GM12878 (cell line): ENCODE results near the gene SPI1. TPM values are rescaled to one million over a fixed set of nuclear protein-coding genes. Genes with fewer than 3 reads are reported as not detected.

Source experiments
- ELK1 ChIP-seq: IDR thresholded peaks from 2 replicates; pipeline ENCODE4 v1.6.1; 2012; ENCODE audit warnings: low read depth, low read length, improper control_type of control experiment
- IRF5 ChIP-seq: fragments of 450-650 bp; IDR thresholded peaks from 2 replicates; pipeline ENCODE4 v1.6.1; 2017; ENCODE audit warnings: borderline replicate concordance
- JUNB ChIP-seq: IDR thresholded peaks from 2 replicates; pipeline ENCODE4 v1.6.1; 2016; ENCODE audit warnings: antibody characterized with exemption, mild to moderate bottlenecking
- KDM1A ChIP-seq: fragments of 200-600 bp; sonication (generic); IDR thresholded peaks from 2 replicates; pipeline ENCODE4 v1.6.1; 2016; ENCODE audit warnings: borderline replicate concordance
- MEF2A ChIP-seq: IDR thresholded peaks from 2 replicates; pipeline ENCODE4 v1.6.1; 2011; ENCODE audit warnings: low read depth, mild to moderate bottlenecking, low read length, moderate library complexity; ENCODE audit not compliant: insufficient read depth
- MEF2B ChIP-seq: fragments of 450-650 bp; IDR thresholded peaks from 2 replicates; pipeline ENCODE4 v1.6.1; 2018; ENCODE audit warnings: mild to moderate bottlenecking, moderate library complexity; ENCODE audit not compliant: partially characterized antibody, poor library complexity, severe bottlenecking
- MLLT1 ChIP-seq: fragments of 450-650 bp; IDR thresholded peaks from 2 replicates; pipeline ENCODE4 v1.6.1; 2016; ENCODE audit warnings: mild to moderate bottlenecking
- NFXL1 ChIP-seq: fragments of 450-650 bp; IDR thresholded peaks from 2 replicates; pipeline ENCODE4 v1.6.1; 2017; ENCODE audit warnings: antibody characterized with exemption, mild to moderate bottlenecking, borderline replicate concordance
- NFYB ChIP-seq: IDR thresholded peaks from 2 replicates; pipeline ENCODE4 v1.6.1; 2011; ENCODE audit warnings: low read depth, mild to moderate bottlenecking, low read length, improper control_type of control experiment, moderate library complexity; ENCODE audit not compliant: insufficient read depth
- NR2C2 ChIP-seq: IDR thresholded peaks from 2 replicates; pipeline ENCODE4 v1.6.1; 2011; ENCODE audit warnings: borderline replicate concordance, low read depth; ENCODE audit not compliant: control insufficient read depth, insufficient read length
- PAX8 ChIP-seq: fragments of 450-650 bp; IDR thresholded peaks from 2 replicates; pipeline ENCODE4 v1.6.1; 2017; ENCODE audit warnings: mild to moderate bottlenecking, moderate library complexity
- POLR2A ChIP-seq: IDR thresholded peaks from 2 replicates; pipeline ENCODE4 v1.6.1; 2011; ENCODE audit warnings: low read depth, mild to moderate bottlenecking, low read length
- RAD21 ChIP-seq: IDR thresholded peaks from 2 replicates; pipeline ENCODE4 v1.6.1; 2011; ENCODE audit warnings: mild to moderate bottlenecking, low read depth, low read length, moderate library complexity; ENCODE audit not compliant: insufficient read depth
- RBBP5 ChIP-seq: fragments of 200-600 bp; sonication (generic); conservative IDR thresholded peaks from 2 replicates; pipeline ENCODE4 v1.6.1; 2016
- RELB ChIP-seq: fragments of 450-650 bp; IDR thresholded peaks from 2 replicates; pipeline ENCODE4 v1.6.1; 2017; ENCODE audit warnings: low read depth, mild to moderate bottlenecking, moderate library complexity
- REST ChIP-seq: IDR thresholded peaks from 2 replicates; pipeline ENCODE4 v1.6.1; 2012; ENCODE audit warnings: mild to moderate bottlenecking, low read depth, low read length
- SRF ChIP-seq, 2 experiments: IDR thresholded peaks; 2 replicates each; pipeline ENCODE4 v1.6.1; 2011; ENCODE audit warnings: low read depth in 2 of 2, low read length in 2 of 2, mild to moderate bottlenecking in 1 of 2, moderate library complexity in 1 of 2
- ZNF24 ChIP-seq: fragments of 450-650 bp; IDR thresholded peaks from 2 replicates; pipeline ENCODE4 v1.6.1; 2017; ENCODE audit warnings: antibody characterized with exemption, mild to moderate bottlenecking
- ZZZ3 ChIP-seq: IDR thresholded peaks from 2 replicates; pipeline ENCODE4 v1.6.1; 2011; ENCODE audit warnings: low read depth; ENCODE audit not compliant: control insufficient read depth, insufficient read length
- polyA plus RNA-seq, 11 experiments: library from polyadenylated mRNA; depleted of rRNA in 4 of 11; unstranded in 6 of 11; stranded (reverse) in 5 of 11; fragments of >200 nt; fragmentation: Nextera tagmentation in 4 of 11; fragmentation: Illumina TruSeq in 1 of 11; extraction: Ambion mirVana in 4 of 11; extraction: Trizol in 1 of 11; gene quantifications; 1 replicate in 1 of 11; 2 replicates in 10 of 11; pipeline versions ENCODE4 v1.2.1 to v1.2.3, GENCODE V29; 2011 to 2016; ENCODE audit warnings: inconsistent platforms in 2 of 11, missing spikeins in 2 of 11, low read depth in 1 of 11
- total RNA-seq, 4 experiments: library from RNA; depleted of rRNA in 3 of 4; stranded (reverse); fragments of >200 nt in 3 of 4; fragmentation: Illumina TruSeq in 1 of 4; extraction: Trizol in 1 of 4; gene quantifications; 2 replicates each; pipeline versions ENCODE4 v1.2.1 to v1.2.3, GENCODE V29; 2013 to 2021

SPI1 gene
- total and polyA plus RNA-seq, 10 of the 15 experiments (the other 5 are each of a cell fraction or from before 2014, with no cell fraction given): 0.05 to 31.1 (median 9.7) TPM

- TF ChIP-seq IRF5 (no peak), RBBP5 (no peak), MLLT1 (no peak), MEF2A (no peak), REST (peak; percentile 42; the same call in 1 of the 2 replicates), PAX8 (no peak), JUNB (no peak), ZNF24 (no peak), ELK1 (0 out of 2 replicates have a peak, but pooled peaks have one; percentile 18), NFYB (no peak), RAD21 (no peak), RELB (peak; percentile 33; the same call in 1 of the 2 replicates), POLR2A (peak; percentile 46; the same call in 1 of the 2 replicates), KDM1A (no peak), MEF2B (peak; percentile 6), SRF (IDR thresholded peaks at IDR 0.05; ENCODE audit: low read depth in 2 of 2, low read length in 2 of 2) (no peak), NR2C2 (no peak), ZZZ3 (no peak), NFXL1 (no peak)
These were observed 22.5 kb upstream of the SPI1 start (continued) for GRCh38 chr11:47400768-47401279.
